HFFc6 (cell line): Measurements from ENCODE around the gene MKLN1. TPM values are rescaled to one million over a fixed set of nuclear protein-coding genes. Genes with fewer than 3 reads are reported as not detected.
"Not testable (repeated sequence)": the region's sequence is repeated elsewhere in the genome, so short reads cannot be mapped to it uniquely, and the experiment has no call there.

Experiments used
- DNase-seq: peaks from one replicate; pipeline ENCODE4 v3.0.0-alpha.2; 2018
- H3K27ac Mint-ChIP-seq: 2 replicates; pipeline ENCODE4 v1.8.0; 2020; ENCODE audit warnings: mild to moderate bottlenecking, mixed read lengths
- H3K27me3 Mint-ChIP-seq: 2 replicates; pipeline ENCODE4 v1.8.0; 2021; ENCODE audit warnings: mild to moderate bottlenecking, moderate library complexity, mixed read lengths; ENCODE audit not compliant: insufficient read depth
- H3K36me3 Mint-ChIP-seq: 2 replicates; pipeline ENCODE4 v1.8.0; 2021; ENCODE audit warnings: low read depth, mixed read lengths
- H3K4me1 Mint-ChIP-seq: 2 replicates; pipeline ENCODE4 v1.8.0; 2020; ENCODE audit warnings: low read depth, mixed read lengths
- H3K4me3 Mint-ChIP-seq: 2 replicates; pipeline ENCODE4 v1.8.0; 2020; ENCODE audit warnings: mild to moderate bottlenecking, moderate library complexity, mixed read lengths
- H3K9me3 Mint-ChIP-seq: 2 replicates; pipeline ENCODE4 v1.8.0; 2020; ENCODE audit warnings: mild to moderate bottlenecking, mixed read lengths
- total RNA-seq, 6 experiments: library from RNA; stranded (reverse); fragmentation: NEBNext Ultra II Directional; extraction: Animal tissue kit (Norgen Biotek cat#: 25700); gene quantifications; 2 replicates in 1 of 6; 3 replicates in 5 of 6; pipeline ENCODE4 v1.2.3, GENCODE V29; 2021
- TF ChIP-seq, protein P1 (sequence below): fragments of 200-600 bp; sonication (generic); IDR thresholded peaks from 2 replicates; pipeline ENCODE4 v1.5.0; 2021; ENCODE audit warnings: antibody characterized with exemption, mild to moderate bottlenecking

The MKLN1 gene
- total RNA-seq, 6 experiments from 2014 or later: 31.9 to 44.7 (median 38.6) TPM

DNA sequence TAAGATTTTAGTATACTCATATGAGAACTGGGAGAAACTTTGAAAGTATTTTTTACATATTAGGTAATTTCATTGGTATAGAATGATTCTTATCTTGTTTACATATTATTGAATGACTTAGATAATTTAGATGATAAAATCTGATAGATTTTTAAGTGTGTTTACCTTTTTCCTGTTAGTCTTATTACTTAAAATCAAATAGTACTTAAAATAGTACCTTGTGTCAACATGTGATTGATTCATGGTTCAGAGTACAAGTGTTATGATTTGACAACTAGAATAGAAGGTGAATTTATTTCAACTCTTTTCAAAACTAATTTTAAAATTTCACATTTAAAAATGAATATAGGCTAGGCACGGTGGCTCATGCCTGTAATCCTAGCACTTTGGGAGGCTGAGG lies 4.1 kb downstream of the MKLN1 start:
- H3K27me3 Mint-ChIP-seq: peaks cover 8% of the 10 kb centered on the region
- H3K4me3 Mint-ChIP-seq: no peak overlapping the region

DNA sequence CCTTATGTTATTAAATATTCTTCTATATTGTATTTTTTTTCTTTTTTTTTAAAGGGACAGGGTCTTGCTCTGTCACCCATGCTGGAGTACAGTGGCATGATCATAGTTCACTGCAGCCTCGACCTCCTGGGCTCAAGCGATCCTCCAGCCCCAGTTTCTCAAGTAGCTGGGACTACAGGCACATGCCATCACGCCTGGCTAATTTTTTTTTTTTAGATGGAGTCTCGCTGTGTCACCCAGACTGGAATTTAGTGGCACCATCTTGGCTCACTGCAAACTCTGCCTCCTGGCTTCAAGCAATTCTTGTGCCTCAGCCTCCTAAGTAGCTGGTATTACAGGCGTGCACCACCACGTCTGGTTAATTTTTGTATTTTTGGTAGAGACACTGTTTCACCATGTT lies 5.1 kb downstream of the MKLN1 start:
- H3K4me3 Mint-ChIP-seq, DNase-seq, H3K27ac Mint-ChIP-seq, H3K27me3 Mint-ChIP-seq: not testable (repeated sequence)
- Mint-ChIP-seq H3K4me1 (peaks cover 25% of the 10 kb centered on the region), H3K9me3 (peaks cover 30% of the 10 kb centered on the region), H3K36me3 (peaks cover 62% of the 10 kb centered on the region)

More for the DNA sequence above, 4.1 kb downstream of the MKLN1 start:
- peaks cover 29% of the 10 kb centered on the region for H3K4me1 Mint-ChIP-seq
- peaks cover 55% of the 10 kb centered on the region for H3K36me3 Mint-ChIP-seq
- H3K27ac Mint-ChIP-seq: no peak overlapping the region
- H3K9me3 Mint-ChIP-seq: peaks cover 22% of the 10 kb centered on the region
- TF ChIP-seq, protein P1, sequence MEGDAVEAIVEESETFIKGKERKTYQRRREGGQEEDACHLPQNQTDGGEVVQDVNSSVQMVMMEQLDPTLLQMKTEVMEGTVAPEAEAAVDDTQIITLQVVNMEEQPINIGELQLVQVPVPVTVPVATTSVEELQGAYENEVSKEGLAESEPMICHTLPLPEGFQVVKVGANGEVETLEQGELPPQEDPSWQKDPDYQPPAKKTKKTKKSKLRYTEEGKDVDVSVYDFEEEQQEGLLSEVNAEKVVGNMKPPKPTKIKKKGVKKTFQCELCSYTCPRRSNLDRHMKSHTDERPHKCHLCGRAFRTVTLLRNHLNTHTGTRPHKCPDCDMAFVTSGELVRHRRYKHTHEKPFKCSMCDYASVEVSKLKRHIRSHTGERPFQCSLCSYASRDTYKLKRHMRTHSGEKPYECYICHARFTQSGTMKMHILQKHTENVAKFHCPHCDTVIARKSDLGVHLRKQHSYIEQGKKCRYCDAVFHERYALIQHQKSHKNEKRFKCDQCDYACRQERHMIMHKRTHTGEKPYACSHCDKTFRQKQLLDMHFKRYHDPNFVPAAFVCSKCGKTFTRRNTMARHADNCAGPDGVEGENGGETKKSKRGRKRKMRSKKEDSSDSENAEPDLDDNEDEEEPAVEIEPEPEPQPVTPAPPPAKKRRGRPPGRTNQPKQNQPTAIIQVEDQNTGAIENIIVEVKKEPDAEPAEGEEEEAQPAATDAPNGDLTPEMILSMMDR: no peak
- DNase-seq: no peak

DNA sequence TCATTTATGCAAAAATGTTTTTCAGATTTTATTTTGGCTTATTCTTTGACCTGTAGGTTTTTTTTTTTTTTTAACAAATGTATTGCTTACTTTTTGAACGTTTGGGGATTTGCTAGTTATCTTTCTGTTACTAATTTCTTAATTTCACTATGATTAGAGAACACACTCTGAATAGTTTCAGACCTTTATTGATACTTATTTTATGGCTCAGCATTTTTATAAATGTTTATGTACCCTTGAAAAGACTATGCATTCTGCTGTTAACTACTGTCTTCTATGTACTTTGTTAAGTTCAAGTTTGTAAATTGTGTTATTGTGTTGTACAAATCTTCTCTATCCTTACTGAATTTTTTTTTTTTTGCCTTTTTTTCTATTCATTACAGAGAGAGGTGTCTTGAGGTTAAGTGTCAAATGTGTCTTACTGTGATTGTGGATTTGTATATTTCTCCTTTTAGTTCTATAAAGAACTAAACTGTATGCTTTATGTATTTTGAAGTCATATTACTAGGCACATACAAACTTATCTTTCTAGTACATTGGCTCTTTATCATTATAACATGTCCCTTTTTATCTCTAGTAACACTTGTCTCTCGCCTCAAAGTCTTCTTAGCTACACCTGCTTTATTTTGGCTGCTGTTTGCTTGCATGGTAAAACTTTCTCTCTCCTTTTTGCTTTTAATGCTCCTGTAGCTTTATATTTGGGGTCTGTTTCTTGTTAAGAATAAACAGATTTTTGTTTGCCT lies 8.1 kb downstream of the MKLN1 start:
- TF ChIP-seq, protein P1: no peak
- peaks cover 64% of the 10 kb centered on the region for H3K36me3 Mint-ChIP-seq
- H3K4me3 Mint-ChIP-seq: no peak overlapping the region
- DNase-seq: no peak
- peaks cover 46% of the 10 kb centered on the region for H3K9me3 Mint-ChIP-seq
- H3K27ac Mint-ChIP-seq: no peak overlapping the region
- H3K4me1 Mint-ChIP-seq: peaks cover 7% of the 10 kb centered on the region
- no peaks in the 10 kb centered on the region; the same call in 1 of the 2 replicates for H3K27me3 Mint-ChIP-seq

DNA sequence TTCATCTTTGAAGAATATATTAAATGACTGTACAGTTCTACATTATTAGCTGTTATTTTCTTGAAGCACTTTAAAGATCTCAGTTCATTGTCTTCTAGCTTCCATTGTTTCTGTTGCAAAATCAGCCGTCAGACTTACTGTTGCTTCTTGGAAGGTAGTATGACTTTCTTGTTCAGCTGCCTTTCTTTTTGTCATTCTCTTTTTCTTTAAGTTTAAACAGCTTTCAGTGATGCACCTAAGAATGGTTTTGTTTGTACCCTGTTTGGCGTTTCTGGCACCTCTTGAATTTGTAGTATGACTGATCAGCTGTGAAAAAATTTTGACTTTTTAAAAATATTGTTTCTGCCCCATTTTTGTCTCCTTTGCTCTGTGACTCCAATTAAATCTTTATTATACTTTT lies 9.3 kb downstream of the MKLN1 start:
- H3K36me3 Mint-ChIP-seq: peaks cover 73% of the 10 kb centered on the region
- H3K4me3 Mint-ChIP-seq: no peak overlapping the region
- peaks cover 46% of the 10 kb centered on the region for H3K9me3 Mint-ChIP-seq
- H3K27ac Mint-ChIP-seq: no peak overlapping the region
- TF ChIP-seq, protein P1: no peak
- H3K27me3 Mint-ChIP-seq: no peaks in the 10 kb centered on the region; the same call in 1 of the 2 replicates
- DNase-seq: no peak
- H3K4me1 Mint-ChIP-seq: no peaks in the 10 kb centered on the region; the same call in 1 of the 2 replicates

DNA sequence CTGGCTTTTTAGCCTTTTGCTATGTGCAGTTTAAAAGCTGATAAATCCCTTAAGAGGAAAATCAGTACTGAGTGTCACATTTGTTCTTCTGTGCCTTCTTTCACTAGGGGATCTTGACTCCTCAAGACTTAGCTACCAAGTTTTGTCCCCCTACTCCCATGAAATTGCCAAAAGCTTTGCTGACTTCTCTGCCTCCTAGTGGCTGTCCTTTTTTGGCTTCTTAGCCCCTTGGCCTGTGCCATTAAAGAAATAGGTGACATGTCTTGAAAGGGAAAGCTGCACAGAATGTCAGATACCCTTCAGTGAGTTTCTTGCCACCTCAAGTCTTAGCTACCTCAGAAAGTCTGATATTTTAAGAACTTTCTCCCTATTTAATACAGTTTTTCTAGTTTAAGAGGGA lies 10.5 kb downstream of the MKLN1 start:
- Mint-ChIP-seq H3K4me3 (no peak overlapping the region), H3K9me3 (peaks cover 46% of the 10 kb centered on the region), H3K27me3 (no peaks in the 10 kb centered on the region; the same call in 1 of the 2 replicates), H3K4me1 (no peaks in the 10 kb centered on the region; the same call in 1 of the 2 replicates), H3K36me3 (peaks cover 72% of the 10 kb centered on the region), H3K27ac (no peak overlapping the region; the same call in 1 of the 2 replicates)
- TF ChIP-seq, protein P1: no peak
- no peak for DNase-seq

DNA sequence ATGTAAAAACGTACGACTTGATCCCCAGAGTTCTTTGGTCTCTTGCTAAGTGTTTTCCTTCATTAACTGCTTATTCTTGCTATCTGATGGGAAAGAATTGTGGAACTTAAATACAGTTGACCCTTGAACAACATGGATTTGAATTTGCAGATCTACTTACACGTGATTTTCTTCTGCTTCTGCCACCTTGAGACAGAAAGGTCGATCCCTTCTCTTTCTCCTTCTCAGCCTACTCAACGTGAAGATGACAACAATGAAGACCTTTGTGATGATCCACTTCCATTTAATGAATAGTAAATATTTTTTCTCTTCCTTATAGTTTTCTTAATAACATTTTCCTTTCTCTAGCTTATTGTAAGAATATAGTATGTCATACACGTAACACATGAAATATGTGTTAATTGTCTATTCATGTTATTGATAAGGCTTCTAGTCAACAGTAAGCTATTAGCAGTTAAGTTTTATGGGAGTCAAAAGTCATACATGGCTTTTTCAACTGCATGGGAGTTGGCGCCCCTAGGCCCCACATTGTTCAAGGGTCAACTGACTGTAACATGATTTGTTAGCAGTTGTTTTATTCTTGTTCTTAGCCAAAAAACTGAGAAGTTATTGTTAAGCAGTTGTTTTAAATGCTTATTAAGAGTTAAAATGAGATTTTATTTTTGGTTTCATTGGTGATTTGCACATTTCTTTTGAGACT lies 11.2 kb downstream of the MKLN1 start:
- Mint-ChIP-seq H3K4me1 (no peaks in the 10 kb centered on the region; the same call in 1 of the 2 replicates), H3K36me3 (peaks cover 65% of the 10 kb centered on the region), H3K9me3 (peaks cover 46% of the 10 kb centered on the region), H3K27ac (no peak overlapping the region), H3K4me3 (no peak overlapping the region), H3K27me3 (no peaks in the 10 kb centered on the region; the same call in 1 of the 2 replicates)
- TF ChIP-seq, protein P1: no peak
- DNase-seq: no peak
